IPS-NIHi7 (cell line): ENCODE data around the gene EPC2.
"Not testable (repeated sequence)": the region's sequence is repeated elsewhere in the genome, so short reads cannot be mapped to it uniquely, and the experiment has no call there.

Experiments
- DNase-seq: peaks from one replicate; pipeline ENCODE4 v3.0.0; 2012; ENCODE audit warnings: mixed read lengths; ENCODE audit errors: extremely low spot score

The EPC2 gene

DNA sequence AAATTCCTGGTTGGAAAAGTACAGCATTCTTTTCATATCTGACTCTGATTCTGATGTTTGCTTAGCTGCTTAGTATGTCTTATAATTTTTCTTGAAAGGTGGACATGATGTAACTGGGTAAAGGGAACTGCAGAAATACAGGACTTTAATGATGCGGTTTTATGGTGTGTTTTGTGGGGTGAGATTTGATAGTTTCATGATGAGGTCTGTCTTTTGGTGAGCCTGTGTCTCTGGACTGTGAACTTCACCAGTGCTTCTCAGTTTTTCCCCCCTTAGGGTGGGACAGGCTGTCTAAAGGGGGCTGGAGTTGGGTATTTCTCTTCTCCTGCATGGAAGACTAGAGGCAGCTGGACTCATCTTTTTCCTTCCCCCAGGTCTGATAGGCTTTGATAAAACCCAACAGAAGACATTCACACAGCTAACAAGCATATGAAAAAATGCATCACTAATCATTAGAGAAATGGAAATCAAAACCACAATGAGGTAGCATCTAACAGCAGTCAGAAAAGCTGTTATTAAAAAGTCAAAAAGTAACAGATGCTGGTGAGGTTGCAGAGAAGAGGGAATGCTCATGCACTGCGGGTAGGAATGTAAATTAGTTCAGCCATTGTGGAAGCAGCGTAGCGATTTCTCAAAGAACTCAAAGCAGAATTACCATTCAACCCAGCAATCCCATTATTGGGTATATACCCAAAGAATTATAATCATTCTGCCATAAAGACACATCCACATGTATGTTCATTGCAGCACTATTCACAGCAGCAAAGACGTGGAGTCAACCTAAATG is 77.6 kb downstream of the EPC2 start:
- no peak for DNase-seq

DNA sequence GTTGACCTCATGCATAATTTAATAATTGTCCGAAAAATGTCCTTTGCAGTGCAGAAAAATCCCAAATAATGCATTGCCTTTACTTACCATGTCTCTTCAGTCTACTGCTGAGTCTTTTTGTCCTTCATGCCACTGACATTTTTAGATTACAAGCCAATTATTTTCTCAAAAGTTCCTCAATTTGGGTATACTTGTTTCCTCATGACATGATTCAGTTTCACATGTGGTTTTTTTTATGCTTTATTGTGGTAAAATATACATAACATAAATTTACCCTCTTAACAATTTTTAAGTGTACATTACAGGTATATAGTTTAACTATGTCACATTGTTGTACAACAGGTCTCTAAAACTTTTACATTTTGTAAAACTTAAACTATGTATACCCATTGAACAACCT is 81.0 kb downstream of the EPC2 start:
- DNase-seq = no peak

DNA sequence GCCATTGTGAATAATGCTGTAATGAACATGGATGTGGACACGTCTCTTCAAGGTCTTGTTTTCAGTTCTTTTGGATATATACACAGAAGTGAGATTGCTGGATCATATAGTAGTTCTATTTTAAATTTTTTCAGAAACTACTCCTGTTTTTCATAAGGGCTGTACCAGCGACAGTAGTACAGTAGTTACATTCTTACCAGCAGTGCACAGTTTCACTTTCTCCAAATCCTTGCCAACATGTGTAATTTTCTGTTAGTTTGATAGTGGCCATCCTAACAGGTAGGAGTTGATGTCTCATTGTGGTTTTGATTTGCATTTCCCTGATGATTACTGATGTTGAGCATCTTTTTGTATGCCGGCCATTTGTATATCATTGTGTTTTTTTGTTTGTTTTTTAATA is 81.7 kb downstream of the EPC2 start:
- no peak for DNase-seq

DNA sequence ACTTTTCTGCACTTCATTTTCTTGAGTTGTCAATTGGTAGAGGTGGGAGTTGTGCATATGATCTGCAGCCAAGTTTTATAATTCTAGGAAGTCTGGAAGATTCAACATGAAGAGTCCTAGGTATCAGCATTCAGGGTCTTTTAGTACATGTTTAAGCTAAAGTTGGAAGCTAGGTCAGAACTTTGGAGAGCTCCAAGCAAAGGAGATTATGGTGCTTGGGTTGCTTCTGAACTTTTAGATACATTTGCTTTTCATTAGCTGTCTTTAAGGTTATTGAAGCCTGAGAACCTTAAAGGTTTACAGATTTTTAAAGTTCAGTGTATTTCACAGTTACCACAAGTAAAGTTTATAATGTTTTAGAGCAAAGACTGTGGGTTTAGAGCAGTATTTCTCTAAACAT is 85.5 kb downstream of the EPC2 start:
- DNase-seq = no peak

DNA sequence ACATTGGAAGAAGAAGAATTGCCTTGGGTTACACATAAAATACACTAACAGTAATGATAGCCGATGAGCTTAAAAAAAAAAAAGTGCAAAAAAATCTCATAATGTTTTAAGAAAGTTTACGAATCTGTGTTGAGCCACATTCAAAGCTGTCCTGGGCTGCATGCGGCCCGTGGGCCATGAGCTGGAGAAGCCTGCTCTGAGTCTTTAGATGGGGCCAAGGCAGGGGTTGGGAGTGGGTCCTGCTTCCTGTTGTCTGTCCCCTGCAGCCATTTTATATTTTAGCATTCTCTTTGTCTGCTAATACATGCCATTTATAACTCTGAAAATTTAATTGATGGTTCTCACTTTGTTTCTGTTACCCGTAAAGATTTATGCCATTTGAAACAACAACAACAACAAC is 93.2 kb downstream of the EPC2 start:
- DNase-seq = no peak

DNA sequence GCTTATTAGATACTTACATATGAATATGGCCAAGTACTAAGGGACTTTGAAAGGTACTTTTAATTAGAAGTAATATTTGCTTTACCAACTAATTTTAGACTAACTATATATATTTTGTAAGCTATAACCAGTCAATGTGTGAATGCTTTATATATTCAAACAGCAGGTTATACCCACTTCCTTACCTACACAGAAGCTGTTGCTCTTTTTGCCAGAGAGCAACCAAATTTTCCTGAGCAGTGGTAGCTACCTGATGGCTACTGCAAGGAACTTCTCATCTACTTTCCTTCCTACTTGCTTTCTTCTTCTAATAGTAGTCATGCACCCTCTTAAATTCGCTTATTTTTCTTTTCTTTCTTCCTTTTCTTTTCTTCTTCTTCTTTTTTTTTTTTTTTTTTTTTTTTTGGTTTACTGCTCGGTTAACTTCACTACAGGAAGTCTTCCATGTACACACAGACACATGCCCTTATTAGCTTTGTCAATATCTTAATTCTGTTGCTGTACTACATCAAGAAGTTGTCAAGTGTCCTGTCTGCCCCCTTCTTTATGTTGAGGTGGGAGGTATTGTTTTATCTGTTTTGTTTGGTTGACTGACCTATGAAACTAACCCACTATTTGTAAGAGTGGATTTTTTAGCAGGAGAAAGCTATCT is 95.0 kb downstream of the EPC2 start:
- no peak for DNase-seq

DNA sequence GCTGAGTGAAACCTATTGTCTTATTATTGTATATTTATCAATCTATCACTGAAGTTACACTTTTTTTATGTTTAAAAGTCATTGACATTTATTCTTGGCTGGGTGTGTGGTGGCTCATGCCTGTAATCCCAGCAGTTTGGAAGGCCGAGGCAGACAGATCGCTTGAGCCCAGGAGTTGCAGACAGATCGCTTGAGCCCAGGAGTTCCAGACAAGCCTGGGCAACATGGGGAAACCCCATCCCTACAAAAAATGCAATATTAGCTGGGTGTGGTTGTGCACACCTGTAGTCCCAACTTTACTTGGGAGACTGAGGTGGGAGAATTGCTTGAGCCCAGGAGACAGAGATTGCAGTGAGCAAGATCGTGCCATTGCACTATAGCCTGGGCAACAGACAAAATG is 97.8 kb downstream of the EPC2 start:
- DNase-seq = no peak

DNA sequence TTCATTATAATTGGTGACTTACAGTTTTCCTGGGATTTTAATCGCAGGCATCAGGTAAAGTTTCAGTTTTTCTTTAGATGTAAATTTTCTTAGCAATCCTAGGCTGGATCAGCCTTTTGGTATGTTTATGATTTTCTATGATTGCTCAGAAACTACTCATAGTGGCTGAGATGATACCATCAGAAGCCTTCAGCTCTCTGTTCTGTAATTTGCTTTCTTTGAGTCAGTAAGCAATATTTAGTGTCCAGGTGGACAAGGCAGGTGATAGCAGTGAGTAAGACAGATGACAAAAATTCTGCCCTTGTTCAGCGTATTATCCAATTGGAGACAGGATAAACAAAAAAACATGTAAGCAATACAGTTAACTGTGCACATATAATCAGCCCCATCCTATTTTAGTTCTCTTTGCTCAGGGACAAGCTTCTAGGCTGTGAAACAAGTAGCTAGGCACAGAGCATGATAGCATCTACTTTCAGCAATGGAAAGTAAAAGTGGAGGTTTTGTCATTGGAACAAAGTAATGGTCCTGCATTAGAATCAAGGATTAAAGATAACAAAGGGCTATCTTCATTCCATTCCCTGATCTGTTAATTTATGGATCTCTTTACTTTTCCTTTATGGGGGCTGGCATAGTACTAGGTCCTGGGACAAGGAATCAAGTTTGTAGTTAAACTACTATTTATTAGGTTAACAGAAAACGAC is 100.8 kb downstream of the EPC2 start:
- no peak for DNase-seq

DNA sequence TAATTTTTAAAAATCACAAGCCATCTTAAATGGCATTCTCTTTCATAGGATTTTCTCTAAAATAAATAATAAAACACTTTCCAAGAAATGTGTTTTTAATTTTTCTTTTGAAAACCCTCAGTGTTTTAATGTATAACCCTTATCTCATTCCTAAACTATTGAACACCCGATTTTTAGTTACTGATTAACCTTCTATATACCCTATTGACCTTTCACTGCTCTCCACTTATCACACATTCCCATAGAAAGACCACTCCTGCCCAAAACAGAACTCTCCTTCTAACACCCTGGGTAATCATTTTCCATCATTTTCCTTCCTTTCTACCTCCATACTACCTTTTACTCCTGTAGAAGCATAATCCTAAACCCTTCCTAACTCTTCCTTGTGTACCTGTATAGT is 102.4 kb downstream of the EPC2 start:
- DNase-seq = no peak

DNA sequence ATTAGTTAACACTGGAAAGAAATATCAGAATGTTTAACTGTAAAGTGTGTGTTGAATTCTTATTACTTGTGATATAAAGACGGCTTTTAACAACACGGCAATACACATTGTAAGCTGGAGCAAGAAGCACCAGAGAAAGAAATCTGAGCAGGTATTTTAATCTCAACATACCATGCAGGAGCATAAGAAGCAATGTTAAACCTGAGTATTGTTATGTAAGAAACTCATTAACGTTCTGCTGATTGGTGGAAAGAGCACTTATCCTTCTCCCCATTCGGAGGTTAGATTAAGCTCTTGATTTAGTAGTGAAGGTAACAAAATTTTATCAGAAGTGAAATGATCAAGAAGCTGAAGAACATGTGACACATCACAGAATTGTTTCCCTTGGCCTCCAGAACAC is 107.4 kb downstream of the EPC2 start:
- DNase-seq = no peak

DNA sequence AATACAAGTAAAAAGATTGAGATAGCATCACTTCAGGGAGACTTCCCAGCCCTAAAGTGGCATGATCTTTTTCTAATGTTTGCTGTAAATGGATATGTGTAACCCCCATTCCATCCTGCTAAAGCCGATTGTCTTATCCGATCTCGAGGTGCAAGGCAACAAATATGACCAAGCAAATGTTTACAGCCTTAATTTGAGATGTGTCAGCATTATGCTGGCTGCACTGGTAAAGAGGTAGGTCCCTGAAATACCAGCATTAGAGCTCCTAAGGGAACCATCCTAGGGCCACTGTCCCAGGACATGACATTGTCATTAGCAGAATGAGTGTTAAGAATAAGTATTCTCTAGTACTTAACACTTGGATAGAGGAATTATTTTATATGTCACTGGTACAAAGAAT is 108.4 kb downstream of the EPC2 start:
- no peak for DNase-seq

DNA sequence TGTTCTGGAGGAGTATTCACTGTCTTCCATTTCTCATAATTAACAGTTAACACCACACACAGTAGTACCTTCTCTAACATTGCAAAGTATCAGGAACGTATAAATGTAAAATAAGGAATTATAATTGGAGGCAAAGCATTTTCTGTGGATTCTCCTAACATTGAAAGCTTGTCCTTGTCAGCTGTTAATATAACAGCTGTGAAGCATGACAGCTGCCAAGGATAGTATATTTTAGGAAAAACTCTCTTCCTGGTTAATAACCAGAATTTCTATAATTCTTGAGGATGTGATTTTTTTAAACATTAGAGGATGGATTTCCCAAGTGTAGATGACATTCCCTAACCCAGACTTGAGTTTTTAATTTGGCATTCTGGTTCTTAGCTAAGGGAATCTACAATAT is 110.3 kb downstream of the EPC2 start:
- no peak for DNase-seq

DNA sequence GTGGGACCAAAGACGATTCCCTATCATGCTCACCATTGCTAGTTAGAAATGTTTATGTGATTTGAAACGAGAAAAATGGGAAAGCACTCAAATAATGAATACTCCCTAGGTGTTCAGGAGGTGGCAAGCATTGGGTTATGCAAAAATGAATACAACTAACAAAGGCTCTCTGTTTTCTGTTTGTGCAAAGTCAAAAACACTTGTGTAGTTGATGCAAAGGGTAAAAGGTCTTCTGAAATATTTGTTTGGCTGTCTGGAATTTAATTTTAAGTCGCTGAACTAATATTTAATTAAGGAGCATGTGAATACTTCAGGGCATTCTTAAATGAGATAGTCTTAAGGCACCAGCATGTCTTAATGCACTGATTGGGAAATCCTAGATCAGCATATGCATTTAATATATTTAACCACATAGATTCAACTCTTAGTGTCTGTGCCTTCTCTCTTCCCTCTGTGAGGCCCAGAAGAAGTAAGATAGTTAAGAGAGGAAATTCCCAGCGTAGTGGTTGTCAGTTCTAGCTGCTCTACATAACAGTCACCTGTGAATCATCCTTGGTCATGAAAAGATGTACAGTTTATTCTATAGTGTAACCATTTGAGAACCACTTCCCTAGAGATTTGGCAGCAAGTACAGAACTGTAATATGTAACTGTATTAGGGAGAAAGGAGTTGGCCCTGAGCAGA is 111.9 kb downstream of the EPC2 start:
- DNase-seq = no peak

DNA sequence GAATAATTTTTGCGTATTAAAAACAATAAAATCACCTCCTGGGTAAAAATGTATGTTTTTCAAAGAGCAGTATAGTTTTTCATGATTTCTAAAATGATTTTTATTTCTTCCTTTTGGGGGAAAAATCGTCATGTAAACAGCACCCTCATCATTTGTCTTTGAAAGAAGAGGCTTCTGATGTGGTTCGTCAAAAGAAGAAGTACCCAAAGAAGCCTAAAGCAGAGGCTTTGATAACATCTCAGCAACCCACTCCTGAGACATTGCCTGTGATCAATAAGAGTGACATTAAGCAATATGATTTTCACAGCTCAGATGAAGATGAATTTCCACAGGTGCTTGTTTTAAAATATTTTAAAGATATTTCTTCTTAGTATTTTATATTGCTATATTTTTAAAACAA is 120.3 kb downstream of the EPC2 start:
- no peak for DNase-seq

DNA sequence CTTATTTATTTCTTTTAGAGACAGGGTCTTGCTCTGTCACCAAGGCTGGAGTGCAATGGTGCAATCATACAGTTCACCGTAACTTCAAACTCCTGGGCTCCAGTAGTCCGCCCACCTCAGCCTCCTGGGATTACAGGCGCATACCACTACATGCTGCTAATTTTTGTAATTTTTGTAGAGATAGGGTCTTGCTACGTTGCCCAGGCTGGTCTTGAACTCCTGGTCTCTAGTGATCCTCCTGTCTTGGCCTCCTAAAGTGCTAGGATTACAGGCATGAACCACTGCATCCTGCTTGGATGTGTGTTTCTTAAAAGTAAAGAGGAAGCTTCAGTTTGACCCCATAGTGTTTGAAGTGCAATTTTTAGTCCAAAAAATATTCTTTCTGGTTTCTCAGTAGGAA is 125.5 kb downstream of the EPC2 start:
- DNase-seq = no peak

DNA sequence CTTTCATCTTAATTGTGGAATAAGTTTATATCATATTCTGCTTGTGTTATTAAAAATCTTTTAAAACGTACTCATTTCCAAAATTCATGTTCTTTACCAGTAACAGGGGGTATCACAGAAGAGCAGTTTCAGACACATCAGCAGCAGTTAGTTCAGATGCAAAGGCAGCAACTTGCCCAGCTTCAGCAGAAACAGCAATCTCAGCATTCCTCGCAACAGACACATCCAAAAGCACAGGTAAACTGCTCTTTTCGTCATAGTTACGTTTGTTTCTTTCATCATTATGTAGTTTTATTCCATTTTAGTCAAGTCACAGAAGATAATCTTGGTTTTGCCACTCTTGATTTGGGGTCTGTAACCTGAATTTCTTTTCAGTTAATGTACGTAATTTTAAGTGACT is 137.0 kb downstream of the EPC2 start:
- DNase-seq = no peak

DNA sequence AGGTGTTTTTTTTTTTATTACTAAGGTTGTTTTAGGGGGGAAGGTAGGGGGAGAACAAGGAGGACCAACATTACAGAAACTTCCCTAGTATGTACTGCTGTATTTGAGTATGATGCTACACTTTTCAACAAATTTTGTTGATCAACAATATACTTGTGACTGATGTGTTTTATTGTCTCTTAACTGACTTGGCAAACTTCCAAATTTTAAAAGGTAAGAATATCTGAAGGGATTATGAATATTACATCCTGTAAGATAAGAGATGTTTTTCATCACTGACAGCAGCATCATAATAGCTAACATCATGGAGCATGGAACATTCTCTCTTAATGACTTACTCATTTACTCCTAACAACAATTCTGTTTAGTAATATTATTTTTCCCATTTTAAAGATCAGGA is 144.5 kb downstream of the EPC2 start:
- no peak for DNase-seq

DNA sequence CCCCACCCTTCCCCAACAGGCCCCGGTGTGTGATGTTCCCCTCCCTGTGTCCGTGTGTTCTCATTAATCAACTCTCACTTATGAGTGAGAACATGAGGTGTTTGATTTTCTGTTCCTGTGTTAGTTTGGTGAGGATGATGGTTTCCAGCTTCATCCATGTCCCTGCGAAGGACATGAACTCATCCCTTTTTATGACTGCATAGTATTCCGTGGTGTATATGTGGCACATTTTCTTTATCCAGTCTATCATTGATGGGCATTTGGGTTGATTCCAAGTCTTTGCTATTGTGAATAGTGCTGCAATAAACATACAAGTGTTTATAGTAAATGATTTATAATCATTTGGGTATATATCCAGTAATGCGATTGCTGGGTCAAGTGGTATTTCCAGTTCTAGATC is 145.6 kb downstream of the EPC2 start:
- DNase-seq = not testable (repeated sequence)

DNA sequence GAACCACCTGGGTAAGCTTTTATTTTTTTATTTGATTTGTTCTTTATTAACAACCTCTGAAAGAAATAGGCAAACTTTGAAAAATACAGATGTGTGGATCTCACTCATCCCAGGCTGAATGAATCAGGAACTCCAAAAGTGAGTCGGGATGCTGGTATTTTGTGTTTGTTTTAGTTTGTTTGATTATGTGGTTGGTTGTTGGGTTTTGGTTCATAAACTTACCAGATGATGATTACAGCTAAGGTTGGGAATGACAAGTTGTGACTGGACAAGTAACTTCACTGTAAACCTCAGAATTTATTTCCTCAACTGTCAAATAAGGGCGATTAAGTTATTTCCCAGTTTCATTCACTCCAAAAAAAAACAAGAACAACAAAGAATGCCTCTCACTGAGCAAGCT is 150.0 kb downstream of the EPC2 start:
- DNase-seq = no peak

DNA sequence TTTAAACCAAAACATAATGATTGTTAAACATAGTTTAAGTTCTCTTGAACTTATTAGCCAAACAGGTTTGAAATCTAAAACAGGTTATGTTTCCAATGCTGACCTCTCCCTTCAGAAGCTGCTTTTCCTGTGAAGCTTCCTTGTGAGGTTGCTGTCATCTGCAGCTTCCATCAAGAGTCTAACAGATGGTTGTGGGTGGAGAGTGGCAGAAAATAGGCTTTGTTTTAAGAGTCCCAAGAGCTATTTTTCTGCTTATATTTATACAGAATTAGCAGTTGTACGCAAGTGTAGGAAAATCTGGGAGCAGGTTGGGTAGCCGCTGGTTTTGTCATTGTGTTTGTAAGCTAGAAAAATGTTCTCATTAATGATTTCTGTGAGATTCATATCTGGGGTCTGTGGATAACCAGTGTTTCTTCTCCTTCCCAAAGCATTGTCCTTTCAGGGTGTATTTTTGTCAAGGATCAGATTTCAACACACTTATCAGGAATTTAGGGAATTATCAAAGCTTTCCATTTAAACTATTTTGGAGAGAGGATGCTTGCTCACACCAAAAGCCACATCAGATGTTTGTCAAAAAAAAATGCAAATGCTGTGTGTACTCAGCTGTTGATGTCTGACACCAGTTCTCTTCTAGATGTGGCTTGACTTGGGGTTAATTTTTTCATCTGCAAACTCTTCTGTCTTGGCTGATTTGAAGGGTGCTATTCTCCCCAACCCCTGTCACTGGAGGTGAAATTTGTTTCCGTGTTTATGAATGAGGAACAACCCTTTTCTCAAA is 152.4 kb downstream of the EPC2 start:
- DNase-seq = no peak

DNA sequence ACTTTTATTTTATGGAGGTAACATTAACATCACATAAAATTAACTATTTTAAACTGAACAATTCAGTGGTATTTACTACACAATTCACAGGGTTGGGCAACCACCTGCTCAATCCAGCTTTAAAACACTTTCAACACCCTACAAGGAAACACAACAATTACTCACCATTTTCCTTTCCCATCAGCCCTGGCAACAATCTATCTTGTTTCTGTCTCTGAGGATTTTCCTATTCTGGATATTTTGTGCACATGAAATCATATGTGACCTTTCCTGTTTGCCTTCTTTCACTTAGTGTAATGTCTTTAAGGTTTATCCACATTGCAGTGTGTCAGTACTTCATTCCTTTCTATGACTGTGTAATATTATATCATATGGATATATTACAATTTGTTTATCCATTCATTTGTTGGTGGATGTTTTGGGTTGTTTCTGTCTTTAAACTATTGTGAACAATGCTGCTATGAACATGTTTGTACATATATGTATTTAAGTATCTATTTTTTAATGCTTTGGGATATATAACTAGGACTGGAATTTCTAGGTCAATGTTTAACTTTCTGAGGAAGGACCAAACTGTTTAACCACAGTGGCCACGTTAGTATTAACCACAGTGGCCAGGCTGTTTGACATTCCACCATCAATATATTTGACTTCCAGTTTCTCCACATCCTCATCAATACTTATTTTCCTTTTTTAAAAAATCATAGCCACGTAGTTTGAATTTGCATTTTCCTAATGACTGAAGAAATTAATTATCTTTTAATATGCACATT is 158.1 kb downstream of the EPC2 start:
- DNase-seq = no peak
